Amygdala (tissue), 56 donors: ENCODE measurements around the gene ADK.
"Not testable (repeated sequence)": the region's sequence is repeated elsewhere in the genome, so short reads cannot be mapped to it uniquely, and the experiment has no call there.

Experiments used
- DNase-seq, 56 donors: peaks; one replicate each; lab custom pipeline; 2025; lab: John Stamatoyannopoulos, UW

The ADK gene

GRCh38 chr10:74292871-74293427 is 141.9 kb downstream of the ADK start:
- no peak for DNase-seq

GRCh38 chr10:74293686-74294371 is 142.8 kb downstream of the ADK start:
- no peak for DNase-seq

- no peak for DNase-seq
Observed at GRCh38 chr10:74297389-74298080, 146.5 kb downstream of the ADK start.

GRCh38 chr10:74300074-74300621 is 149.1 kb downstream of the ADK start:
- not testable (repeated sequence) for DNase-seq

- no peak for DNase-seq
Observed at GRCh38 chr10:74300666-74301065, 149.6 kb downstream of the ADK start.

GRCh38 chr10:74305730-74306129 is 154.7 kb downstream of the ADK start:
- no peak for DNase-seq

GRCh38 chr10:74306227-74306982 is 155.4 kb downstream of the ADK start:
- DNase-seq, result no peak

- DNase-seq, result no peak
Observed at GRCh38 chr10:74307061-74307651, 156.1 kb downstream of the ADK start.

- no peak for DNase-seq
Observed at GRCh38 chr10:74310652-74311257, 159.7 kb downstream of the ADK start.

- no peak for DNase-seq
Observed at GRCh38 chr10:74314166-74314565, 163.1 kb downstream of the ADK start.

- no peak for DNase-seq
Observed at GRCh38 chr10:74320026-74320425, 169.0 kb downstream of the ADK start.

- DNase-seq, result no peak
Observed at GRCh38 chr10:74320717-74321116, 169.7 kb downstream of the ADK start.

- no peak for DNase-seq
Observed at GRCh38 chr10:74322141-74322540, 171.1 kb downstream of the ADK start.

- DNase-seq, result no peak
Observed at GRCh38 chr10:74322565-74322964, 171.5 kb downstream of the ADK start.

- no peak for DNase-seq
Observed at GRCh38 chr10:74328388-74328787, 177.4 kb downstream of the ADK start.

- no peak for DNase-seq
Observed at GRCh38 chr10:74329873-74330272, 178.9 kb downstream of the ADK start.

GRCh38 chr10:74330646-74331045 is 179.6 kb downstream of the ADK start:
- no peak for DNase-seq

- no peak for DNase-seq
Observed at GRCh38 chr10:74332398-74332797, 181.4 kb downstream of the ADK start.

- DNase-seq, result no peak
Observed at GRCh38 chr10:74333174-74333573, 182.2 kb downstream of the ADK start.

GRCh38 chr10:74334221-74334620 is 183.2 kb downstream of the ADK start:
- no peak for DNase-seq
